PFSK-1 (cell line): ENCODE results near the gene DYNLT4.

ENCODE experiments used
- FOXP2 ChIP-seq: optimal IDR thresholded peaks from 2 replicates; pipeline ENCODE3; 2011; ENCODE audit warnings: borderline replicate concordance, control low read depth, inconsistent platforms; ENCODE audit not compliant: insufficient read depth; ENCODE audit errors: extremely low read length, extremely low read depth
- POLR2AphosphoS5 ChIP-seq: IDR thresholded peaks from 2 replicates; pipeline ENCODE4 v1.6.1; 2012; ENCODE audit warnings: low read depth, mild to moderate bottlenecking, control low read depth, low read length, moderate library complexity
- REST ChIP-seq, 2 experiments: IDR thresholded peaks; 2 replicates each; pipeline versions ENCODE4 v1.6.1 to v1.8.0; 2011 to 2012; ENCODE audit warnings: low read depth in 2 of 2, low read length in 2 of 2, control low read depth in 1 of 2, inconsistent platforms in 1 of 2, mild to moderate bottlenecking in 1 of 2, moderate library complexity in 1 of 2; ENCODE audit not compliant: insufficient read depth in 1 of 2
- SIN3A ChIP-seq: IDR thresholded peaks from 2 replicates; pipeline ENCODE4 v1.6.1; 2012; ENCODE audit warnings: mild to moderate bottlenecking, low read length, moderate library complexity, borderline replicate concordance; ENCODE audit not compliant: insufficient read depth
- TAF1 ChIP-seq: IDR thresholded peaks from 2 replicates; pipeline ENCODE4 v1.6.1; 2012; ENCODE audit warnings: low read length, control low read depth, borderline replicate concordance; ENCODE audit not compliant: insufficient read depth

Gene DYNLT4

GRCh38 chr1:44799770-44800584 is 7.2 kb downstream of the DYNLT4 start, which contains the start of gene PLK3:
Gene PLK3 (plus strand): TSS chr1:44800377. CDS start chr1:44800464, 87 bp downstream.
- TF ChIP-seq SIN3A = no peak; the same call in 1 of the 2 replicates
- TF ChIP-seq POLR2AphosphoS5 = peak; percentile 83
- TF ChIP-seq TAF1 = peak; percentile 43; the same call in 1 of the 2 replicates
- no peak for TF ChIP-seq REST (IDR thresholded peaks at IDR 0.05; ENCODE audit: insufficient read depth in 1 of 2, low read depth in 2 of 2, low read length in 2 of 2)
- TF ChIP-seq FOXP2 = no peak

- TF ChIP-seq FOXP2 (no peak), TAF1 (no peak), REST (IDR thresholded peaks at IDR 0.05; ENCODE audit: insufficient read depth in 1 of 2, low read depth in 2 of 2, low read length in 2 of 2) (no peak), POLR2AphosphoS5 (no peak), SIN3A (no peak)
These were observed 8.4 kb downstream of the DYNLT4 start for GRCh38 chr1:44798481-44799365.

- TF ChIP-seq POLR2AphosphoS5 = no peak
These were observed 14.2 kb downstream of the DYNLT4 start for GRCh38 chr1:44792736-44793502.

GRCh38 chr1:44790968-44791801 is 16.0 kb downstream of the DYNLT4 start:
- TF ChIP-seq FOXP2 (no peak), REST (IDR thresholded peaks at IDR 0.05; ENCODE audit: insufficient read depth in 1 of 2, low read depth in 2 of 2, low read length in 2 of 2) (no peak), SIN3A (no peak), TAF1 (no peak), POLR2AphosphoS5 (no peak)
